Progenitor cell of endocrine pancreas (in vitro differentiated cells): ENCODE results near the gene OTOP2. TPM values are rescaled to one million over a fixed set of nuclear protein-coding genes. Genes with fewer than 3 reads are reported as not detected.
A peak's percentile ranks its signal among the peaks of the same experiment; 100 is the strongest.

Experiments used
- DNase-seq: peaks from one replicate; pipeline ENCODE4 v3.0.0; 2021; ENCODE audit warnings: low spot score; ENCODE audit not compliant: unreplicated experiment
- H3K27ac Mint-ChIP-seq: 2 replicates; pipeline ENCODE4 v1.8.0; 2021; ENCODE audit warnings: mild to moderate bottlenecking, moderate library complexity, mixed read lengths
- H3K27me3 Mint-ChIP-seq: 2 replicates; pipeline ENCODE4 v1.8.0; 2021; ENCODE audit warnings: mixed read lengths
- H3K36me3 Mint-ChIP-seq: 2 replicates; pipeline ENCODE4 v1.8.0; 2022; ENCODE audit warnings: mixed read lengths; ENCODE audit not compliant: insufficient read depth
- H3K4me1 Mint-ChIP-seq: 2 replicates; pipeline ENCODE4 v1.8.0; 2021; ENCODE audit warnings: low read depth, mixed read lengths
- H3K4me3 Mint-ChIP-seq: 2 replicates; pipeline ENCODE4 v1.8.0; 2021; ENCODE audit warnings: low read depth, mild to moderate bottlenecking, moderate library complexity, mixed read lengths
- H3K9me3 Mint-ChIP-seq: 2 replicates; pipeline ENCODE4 v1.8.0; 2021; ENCODE audit warnings: low read depth, mixed read lengths
- CTCF ChIP-seq: fragments of 200-600 bp; sonication (generic); IDR thresholded peaks from one replicate; pipeline ENCODE4 v1.5.0; 2021; ENCODE audit warnings: antibody characterized with exemption, mild to moderate bottlenecking; ENCODE audit not compliant: unreplicated experiment
- total RNA-seq: library from RNA; stranded (reverse); gene quantifications from 2 replicates; pipeline ENCODE4 v1.2.1, GENCODE V29; 2021

Gene OTOP2
- total RNA-seq, 1 donor from 2014 or later = not detected

GRCh38 chr17:74961657-74962350 lies 37.7 kb downstream of the OTOP2 start:
- H3K27me3 Mint-ChIP-seq = no peaks in the 10 kb centered on the region
- H3K36me3 Mint-ChIP-seq = peaks cover 8% of the 10 kb centered on the region
- H3K4me1 Mint-ChIP-seq = no peaks in the 10 kb centered on the region
- no peak overlapping the region for H3K4me3 Mint-ChIP-seq
- H3K27ac Mint-ChIP-seq = no peak overlapping the region
- DNase-seq = peak; percentile 82
- H3K9me3 Mint-ChIP-seq = no peaks in the 10 kb centered on the region
- TF ChIP-seq CTCF = peak; percentile 81

GRCh38 chr17:74962622-74963394 lies 38.7 kb downstream of the OTOP2 start:
- DNase-seq = no peak
- Mint-ChIP-seq H3K27ac (no peak overlapping the region), H3K4me3 (no peak overlapping the region), H3K36me3 (peaks cover 8% of the 10 kb centered on the region), H3K9me3 (no peaks in the 10 kb centered on the region), H3K4me1 (no peaks in the 10 kb centered on the region), H3K27me3 (no peaks in the 10 kb centered on the region)
- no peak for TF ChIP-seq CTCF

- Mint-ChIP-seq H3K4me1 (peaks cover 5% of the 10 kb centered on the region), H3K4me3 (no peak overlapping the region), H3K27me3 (no peaks in the 10 kb centered on the region), H3K27ac (no peak overlapping the region), H3K36me3 (peaks cover 8% of the 10 kb centered on the region), H3K9me3 (no peaks in the 10 kb centered on the region)
- no peak for DNase-seq
- no peak for TF ChIP-seq CTCF
Observed at GRCh38 chr17:74963656-74964055, 39.6 kb downstream of the OTOP2 start.

- Mint-ChIP-seq H3K36me3 (peaks cover 6% of the 10 kb centered on the region), H3K9me3 (no peaks in the 10 kb centered on the region)
Observed at GRCh38 chr17:74964246-74964761, 40.2 kb downstream of the OTOP2 start.

More at GRCh38 chr17:74964246-74964761, 40.2 kb downstream of the OTOP2 start:
- DNase-seq = no peak
- Mint-ChIP-seq H3K4me3 (no peak overlapping the region), H3K4me1 (peaks cover 9% of the 10 kb centered on the region), H3K27ac (no peak overlapping the region), H3K27me3 (no peaks in the 10 kb centered on the region)
- TF ChIP-seq CTCF = no peak
